ENCODE results near the gene SAA1.
"Not testable (repeated sequence)": the region's sequence is repeated elsewhere in the genome, so short reads cannot be mapped to it uniquely, and the experiment has no call there.

The SAA1 gene

DNA sequence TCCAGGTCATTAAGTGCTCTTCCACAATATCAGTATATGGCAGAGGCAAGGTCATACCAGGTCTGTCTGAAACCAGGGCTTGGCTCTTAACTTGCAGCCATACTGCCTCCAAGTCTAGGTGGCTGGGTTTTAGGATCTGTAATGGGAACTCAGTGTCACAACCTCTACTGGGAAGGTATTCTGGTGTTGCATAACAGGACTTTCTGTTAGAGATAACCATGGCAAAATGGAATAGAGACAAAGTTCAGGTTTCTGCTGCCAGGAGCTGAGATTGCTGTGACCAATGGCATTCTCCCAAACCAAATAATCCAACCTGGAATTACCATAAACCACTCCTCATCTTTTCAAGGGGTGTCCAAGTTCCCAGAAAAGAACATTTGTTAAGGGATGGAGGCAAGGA lies 6.8 kb upstream of the SAA1 start:
- no peak overlapping the region for H3K27ac ChIP-seq (replicated peaks)
- peaks cover 2% of the 10 kb centered on the region for H3K27me3 ChIP-seq (ENCODE audit: insufficient read depth, poor library complexity, severe bottlenecking)
- no peak for DNase-seq (ENCODE audit: low read depth in 1 of 2, low spot score in 1 of 2)
- H3K4me3 ChIP-seq (replicated peaks; ENCODE audit: insufficient read depth, low read length) = no peak overlapping the region
- TF ChIP-seq GABPA (IDR thresholded peaks at IDR 0.05; ENCODE audit: low read depth) (no peak), SPI1 (IDR thresholded peaks at IDR 0.05; ENCODE audit: borderline replicate concordance, low read depth) (no peak), POLR2AphosphoS5 (IDR thresholded peaks at IDR 0.05; ENCODE audit: low read depth) (no peak)
- TF ChIP-seq, protein P1, sequence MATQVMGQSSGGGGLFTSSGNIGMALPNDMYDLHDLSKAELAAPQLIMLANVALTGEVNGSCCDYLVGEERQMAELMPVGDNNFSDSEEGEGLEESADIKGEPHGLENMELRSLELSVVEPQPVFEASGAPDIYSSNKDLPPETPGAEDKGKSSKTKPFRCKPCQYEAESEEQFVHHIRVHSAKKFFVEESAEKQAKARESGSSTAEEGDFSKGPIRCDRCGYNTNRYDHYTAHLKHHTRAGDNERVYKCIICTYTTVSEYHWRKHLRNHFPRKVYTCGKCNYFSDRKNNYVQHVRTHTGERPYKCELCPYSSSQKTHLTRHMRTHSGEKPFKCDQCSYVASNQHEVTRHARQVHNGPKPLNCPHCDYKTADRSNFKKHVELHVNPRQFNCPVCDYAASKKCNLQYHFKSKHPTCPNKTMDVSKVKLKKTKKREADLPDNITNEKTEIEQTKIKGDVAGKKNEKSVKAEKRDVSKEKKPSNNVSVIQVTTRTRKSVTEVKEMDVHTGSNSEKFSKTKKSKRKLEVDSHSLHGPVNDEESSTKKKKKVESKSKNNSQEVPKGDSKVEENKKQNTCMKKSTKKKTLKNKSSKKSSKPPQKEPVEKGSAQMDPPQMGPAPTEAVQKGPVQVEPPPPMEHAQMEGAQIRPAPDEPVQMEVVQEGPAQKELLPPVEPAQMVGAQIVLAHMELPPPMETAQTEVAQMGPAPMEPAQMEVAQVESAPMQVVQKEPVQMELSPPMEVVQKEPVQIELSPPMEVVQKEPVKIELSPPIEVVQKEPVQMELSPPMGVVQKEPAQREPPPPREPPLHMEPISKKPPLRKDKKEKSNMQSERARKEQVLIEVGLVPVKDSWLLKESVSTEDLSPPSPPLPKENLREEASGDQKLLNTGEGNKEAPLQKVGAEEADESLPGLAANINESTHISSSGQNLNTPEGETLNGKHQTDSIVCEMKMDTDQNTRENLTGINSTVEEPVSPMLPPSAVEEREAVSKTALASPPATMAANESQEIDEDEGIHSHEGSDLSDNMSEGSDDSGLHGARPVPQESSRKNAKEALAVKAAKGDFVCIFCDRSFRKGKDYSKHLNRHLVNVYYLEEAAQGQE (IDR thresholded peaks at IDR 0.05; ENCODE audit: insufficient replicate concordance, low read depth) = no peak
- TF ChIP-seq, protein P2, sequence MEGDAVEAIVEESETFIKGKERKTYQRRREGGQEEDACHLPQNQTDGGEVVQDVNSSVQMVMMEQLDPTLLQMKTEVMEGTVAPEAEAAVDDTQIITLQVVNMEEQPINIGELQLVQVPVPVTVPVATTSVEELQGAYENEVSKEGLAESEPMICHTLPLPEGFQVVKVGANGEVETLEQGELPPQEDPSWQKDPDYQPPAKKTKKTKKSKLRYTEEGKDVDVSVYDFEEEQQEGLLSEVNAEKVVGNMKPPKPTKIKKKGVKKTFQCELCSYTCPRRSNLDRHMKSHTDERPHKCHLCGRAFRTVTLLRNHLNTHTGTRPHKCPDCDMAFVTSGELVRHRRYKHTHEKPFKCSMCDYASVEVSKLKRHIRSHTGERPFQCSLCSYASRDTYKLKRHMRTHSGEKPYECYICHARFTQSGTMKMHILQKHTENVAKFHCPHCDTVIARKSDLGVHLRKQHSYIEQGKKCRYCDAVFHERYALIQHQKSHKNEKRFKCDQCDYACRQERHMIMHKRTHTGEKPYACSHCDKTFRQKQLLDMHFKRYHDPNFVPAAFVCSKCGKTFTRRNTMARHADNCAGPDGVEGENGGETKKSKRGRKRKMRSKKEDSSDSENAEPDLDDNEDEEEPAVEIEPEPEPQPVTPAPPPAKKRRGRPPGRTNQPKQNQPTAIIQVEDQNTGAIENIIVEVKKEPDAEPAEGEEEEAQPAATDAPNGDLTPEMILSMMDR (IDR thresholded peaks at IDR 0.05; ENCODE audit: insufficient read depth, low read length) = no peak

DNA sequence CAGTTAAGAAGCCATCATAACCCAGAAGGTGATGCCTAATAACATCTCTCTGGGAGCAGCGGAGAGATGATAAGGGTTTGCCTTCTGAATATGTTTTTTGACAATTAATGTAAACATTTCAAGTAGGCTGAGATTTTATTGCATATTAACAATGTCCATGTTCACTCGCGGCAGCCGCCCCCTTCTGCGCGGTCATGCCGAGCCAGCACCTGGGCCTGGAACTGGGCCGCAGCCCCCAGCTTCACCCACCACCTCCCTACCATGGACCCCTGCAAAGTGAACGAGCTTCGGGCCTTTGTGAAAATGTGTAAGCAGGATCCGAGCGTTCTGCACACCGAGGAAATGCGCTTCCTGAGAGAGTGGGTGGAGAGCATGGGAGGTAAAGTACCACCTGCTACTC lies 4.3 kb upstream of the SAA1 start:
- no peak for TF ChIP-seq POLR2AphosphoS5 (IDR thresholded peaks at IDR 0.05; ENCODE audit: low read depth)
- no peak for TF ChIP-seq GABPA (IDR thresholded peaks at IDR 0.05; ENCODE audit: low read depth)
- TF ChIP-seq, protein P1 (IDR thresholded peaks at IDR 0.05; ENCODE audit: insufficient replicate concordance, low read depth) = no peak
- no peak for TF ChIP-seq SPI1 (IDR thresholded peaks at IDR 0.05; ENCODE audit: borderline replicate concordance, low read depth)
- TF ChIP-seq, protein P2 (IDR thresholded peaks at IDR 0.05; ENCODE audit: insufficient read depth, low read length) = no peak
- H3K4me3 ChIP-seq (replicated peaks; ENCODE audit: insufficient read depth, low read length) = no peak overlapping the region
- DNase-seq (ENCODE audit: low read depth in 1 of 2, low spot score in 1 of 2) = no peak
- H3K27ac ChIP-seq (replicated peaks) = no peak overlapping the region
- H3K27me3 ChIP-seq (ENCODE audit: insufficient read depth, poor library complexity, severe bottlenecking) = peaks cover 2% of the 10 kb centered on the region

DNA sequence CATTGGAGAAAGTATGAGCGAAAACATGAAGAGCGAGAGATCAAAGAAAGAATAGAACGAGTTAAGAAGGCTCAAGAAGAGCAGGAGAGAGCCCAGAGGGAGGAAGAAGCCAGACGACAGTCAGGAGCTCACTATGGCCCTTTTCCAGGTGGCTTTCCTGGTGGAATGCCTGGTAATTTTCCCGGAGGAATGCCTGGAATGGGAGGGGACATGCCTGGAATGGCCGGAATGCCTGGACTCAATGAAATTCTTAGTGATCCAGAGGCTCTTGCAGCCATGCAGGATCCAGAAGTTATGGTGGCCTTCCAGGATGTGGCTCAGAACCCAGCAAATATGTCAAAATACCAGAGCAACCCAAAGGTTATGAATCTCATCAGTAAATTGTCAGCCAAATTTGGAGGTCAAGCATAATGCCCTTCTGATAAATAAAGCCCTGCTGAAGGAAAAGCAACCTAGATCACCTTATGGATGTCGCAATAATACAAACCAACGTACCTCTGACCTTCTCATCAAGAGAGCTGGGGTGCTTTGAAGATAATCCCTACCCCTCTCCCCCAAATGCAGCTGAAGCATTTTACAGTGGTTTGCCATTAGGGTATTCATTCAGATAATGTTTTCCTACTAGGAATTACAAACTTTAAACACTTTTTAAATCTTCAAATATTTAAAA lies 3.2 kb upstream of the SAA1 start:
- not testable (repeated sequence) for H3K27me3 ChIP-seq (ENCODE audit: insufficient read depth, poor library complexity, severe bottlenecking); H3K27ac ChIP-seq (replicated peaks); H3K4me3 ChIP-seq (replicated peaks; ENCODE audit: insufficient read depth, low read length); DNase-seq (ENCODE audit: low read depth in 1 of 2, low spot score in 1 of 2)

DNA sequence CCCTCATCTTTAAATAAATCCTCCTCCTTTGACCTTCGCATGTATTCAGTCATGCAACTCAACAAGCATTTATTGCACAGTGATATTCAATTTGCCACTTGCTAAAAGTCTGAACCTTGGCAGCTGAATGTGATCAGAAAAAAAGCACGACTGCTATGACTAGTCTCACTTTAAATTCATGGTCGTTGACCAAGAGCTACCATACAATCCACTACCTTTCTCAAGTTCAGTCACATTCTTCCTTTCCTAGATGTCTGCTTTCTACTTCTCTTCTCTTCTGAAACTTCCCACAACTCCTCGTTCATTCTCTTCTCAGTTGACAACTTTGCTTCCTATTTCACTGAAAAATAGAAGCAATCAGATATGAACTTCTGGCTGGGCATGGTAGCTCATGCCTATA lies 2.0 kb upstream of the SAA1 start:
- Histone ChIP-seq H3K4me3 (replicated peaks; ENCODE audit: insufficient read depth, low read length) (no peak overlapping the region), H3K27me3 (ENCODE audit: insufficient read depth, poor library complexity, severe bottlenecking) (peaks cover 2% of the 10 kb centered on the region), H3K27ac (replicated peaks) (no peak overlapping the region)
- TF ChIP-seq POLR2AphosphoS5 (IDR thresholded peaks at IDR 0.05; ENCODE audit: low read depth) (no peak), GABPA (IDR thresholded peaks at IDR 0.05; ENCODE audit: low read depth) (no peak), SPI1 (IDR thresholded peaks at IDR 0.05; ENCODE audit: borderline replicate concordance, low read depth) (no peak)
- TF ChIP-seq, protein P2 (IDR thresholded peaks at IDR 0.05; ENCODE audit: insufficient read depth, low read length) = no peak
- TF ChIP-seq, protein P1 (IDR thresholded peaks at IDR 0.05; ENCODE audit: insufficient replicate concordance, low read depth) = no peak
- no peak for DNase-seq (ENCODE audit: low read depth in 1 of 2, low spot score in 1 of 2)
